Sigmoid colon (tissue), 4 donors: Measurements from ENCODE around the gene CCDC149.

Experiments
- CTCF ChIP-seq, 4 experiments: fragments of 450-650 bp in 3 of 4; fragments of 200-600 bp in 1 of 4; IDR thresholded peaks; one replicate each; pipeline ENCODE4 v1.5.1; 2016 to 2019; ENCODE audit warnings: antibody characterized with exemption in 4 of 4, mild to moderate bottlenecking in 3 of 4, moderate library complexity in 2 of 4
- EP300 ChIP-seq, 4 donors: sonication (generic); formaldehyde crosslinking; IDR thresholded peaks; one replicate each; pipeline ENCODE4 v1.6.1; 2017; ENCODE audit warnings: antibody characterized with exemption in 4 of 4
- POLR2A ChIP-seq, 2 donors: fragments of 450-650 bp; IDR thresholded peaks; one replicate each; pipeline ENCODE4 v1.6.1; 2016; ENCODE audit warnings: antibody characterized with exemption in 2 of 2, mild to moderate bottlenecking in 2 of 2, moderate library complexity in 2 of 2
- POLR2AphosphoS5 ChIP-seq, 4 donors: sonication (generic); formaldehyde crosslinking; IDR thresholded peaks; one replicate each; pipeline ENCODE4 v1.6.1; 2017; ENCODE audit warnings: antibody characterized with exemption in 4 of 4

- no peak for TF ChIP-seq CTCF (IDR thresholded peaks at IDR 0.05)
- TF ChIP-seq EP300 (IDR thresholded peaks at IDR 0.05): no peak
- TF ChIP-seq POLR2A (IDR thresholded peaks at IDR 0.05): no peak
- TF ChIP-seq POLR2AphosphoS5 (IDR thresholded peaks at IDR 0.05): no peak
Measured at GRCh38 chr4:24889991-24890390, 22.9 kb downstream of the CCDC149 start.
